Breast epithelium (tissue), 4 donors: ENCODE results near the gene MUC12. TPM values are rescaled to one million over a fixed set of nuclear protein-coding genes. Genes with fewer than 3 reads are reported as not detected.
A peak's percentile ranks its signal among the peaks of the same experiment; 100 is the strongest.

Experiments
- DNase-seq, 2 donors: peaks; one replicate each; pipeline ENCODE4 v3.0.0-alpha.2; 2019; ENCODE audit warnings: low spot score in 2 of 2
- H3K27ac ChIP-seq, 2 donors: fragments of 200-600 bp; sonication (generic) in 1 of 2; one replicate each; pipeline ENCODE4 v1.5.1; 2016 to 2019; ENCODE audit warnings: mild to moderate bottlenecking in 1 of 2
- H3K27me3 ChIP-seq, 2 donors: fragments of 200-600 bp; sonication (generic) in 1 of 2; one replicate each; pipeline versions ENCODE4 v1.5.1 to v1.6.0; 2017 to 2019; ENCODE audit warnings: control low read depth in 1 of 2, mild to moderate bottlenecking in 1 of 2
- H3K36me3 ChIP-seq: fragments of 200-600 bp; one replicate; pipeline ENCODE4 v1.5.1; 2019
- H3K4me1 ChIP-seq, 2 donors: fragments of 200-600 bp; sonication (generic); one replicate each; pipeline ENCODE4 v1.5.1; 2016 to 2019; ENCODE audit warnings: control low read depth in 1 of 2
- H3K4me3 ChIP-seq, 3 donors: fragments of 200-600 bp; sonication (generic); 1 replicate in 2 of 3; 2 replicates in 1 of 3; pipeline ENCODE4 v1.5.1; 2016 to 2019; ENCODE audit warnings: mild to moderate bottlenecking in 3 of 3, moderate library complexity in 2 of 3
- H3K9me3 ChIP-seq, 2 donors: fragments of 200-600 bp; sonication (generic) in 1 of 2; one replicate each; pipeline ENCODE4 v1.5.1; 2016 to 2019; ENCODE audit warnings: control low read depth in 1 of 2
- CTCF ChIP-seq, 3 donors: fragments of 450-650 bp; IDR thresholded peaks; one replicate each; pipeline ENCODE4 v1.5.1; 2016 to 2017; ENCODE audit warnings: antibody characterized with exemption in 3 of 3, mild to moderate bottlenecking in 3 of 3, moderate library complexity in 3 of 3
- POLR2A ChIP-seq: fragments of 450-650 bp; IDR thresholded peaks from one replicate; pipeline ENCODE4 v1.6.1; 2016; ENCODE audit warnings: antibody characterized with exemption, mild to moderate bottlenecking, moderate library complexity
- POLR2AphosphoS5 ChIP-seq, 3 donors: sonication (generic); formaldehyde crosslinking; IDR thresholded peaks; one replicate each; pipeline ENCODE4 v1.6.1; 2017; ENCODE audit warnings: antibody characterized with exemption in 3 of 3
- intact Hi-C: fragments of 100-400 bp; cut with DNase I; formaldehyde crosslinking; loops from one replicate; pipeline ENCODE4 v1.15.1; 2023; ENCODE audit warnings: low total_unique reads
- total RNA-seq, 3 donors: library from RNA; depleted of rRNA; stranded (reverse); fragments of >200 nt; gene quantifications; one replicate each; pipeline ENCODE4 v1.1.0, GENCODE V29; 2016

The MUC12 gene
- total RNA-seq, 3 donors from 2014 or later, result 1.4 to 5.2 TPM; not detected in 1

- H3K27ac ChIP-seq, result no peak overlapping the region
- peaks cover 0 to 23% of the 10 kb centered on the region in 2 donors for H3K27me3 ChIP-seq
- no peaks in the 10 kb centered on the region for H3K4me1 ChIP-seq
- H3K9me3 ChIP-seq, result no peaks in the 10 kb centered on the region
- H3K4me3 ChIP-seq, result no peak overlapping the region
- H3K36me3 ChIP-seq, result no peaks in the 10 kb centered on the region
- DNase-seq, result no peak
- intact Hi-C loops, result no loop called here
- TF ChIP-seq POLR2A (no peak), POLR2AphosphoS5 (IDR thresholded peaks at IDR 0.05) (no peak), CTCF (IDR thresholded peaks at IDR 0.05) (no peak)
Observed at GRCh38 chr7:100947792-100948191, 21.6 kb upstream of the MUC12 start.

GRCh38 chr7:100949227-100949932, 20.0 kb upstream of the MUC12 start, which contains the start of gene MUC3A:
TSS of gene MUC3A (plus strand) at chr7:100949534. CDS start at chr7:100949625, 91 bp downstream.
- Histone ChIP-seq H3K4me1 (no peaks in the 10 kb centered on the region), H3K27me3 (peaks cover 0 to 23% of the 10 kb centered on the region in 2 donors), H3K4me3 (peak within 1 kb of the TSS in 1 of 3 donors; percentile 2), H3K36me3 (no peaks in the 10 kb centered on the region), H3K9me3 (no peaks in the 10 kb centered on the region), H3K27ac (no peak within 1 kb of the TSS)
- no peak for DNase-seq
- TF ChIP-seq CTCF (IDR thresholded peaks at IDR 0.05) (no peak), POLR2A (no peak), POLR2AphosphoS5 (IDR thresholded peaks at IDR 0.05) (no peak)
- intact Hi-C loops, result no loop called here

- H3K27ac ChIP-seq, result no peak overlapping the region
- no peak for TF ChIP-seq POLR2A
- no peak for TF ChIP-seq POLR2AphosphoS5 (IDR thresholded peaks at IDR 0.05)
- no peak for TF ChIP-seq CTCF (IDR thresholded peaks at IDR 0.05)
- H3K4me1 ChIP-seq, result no peaks in the 10 kb centered on the region
- no peak for DNase-seq
- no peaks in the 10 kb centered on the region for H3K9me3 ChIP-seq
- H3K36me3 ChIP-seq, result no peaks in the 10 kb centered on the region
- intact Hi-C loops, result no loop called here
- peaks cover 0 to 23% of the 10 kb centered on the region in 2 donors for H3K27me3 ChIP-seq
- H3K4me3 ChIP-seq, result no peak overlapping the region
Observed at GRCh38 chr7:100949933-100950443, 19.4 kb upstream of the MUC12 start.

GRCh38 chr7:100951172-100951571, 18.2 kb upstream of the MUC12 start:
- intact Hi-C loops, result no loop called here
- H3K27ac ChIP-seq, result no peak overlapping the region
- peaks cover 0 to 23% of the 10 kb centered on the region in 2 donors for H3K27me3 ChIP-seq
- no peak overlapping the region for H3K4me3 ChIP-seq
- DNase-seq, result no peak
- no peaks in the 10 kb centered on the region for H3K9me3 ChIP-seq
- TF ChIP-seq POLR2AphosphoS5 (IDR thresholded peaks at IDR 0.05) (no peak), POLR2A (no peak), CTCF (IDR thresholded peaks at IDR 0.05) (no peak)
- H3K4me1 ChIP-seq, result no peaks in the 10 kb centered on the region
- no peaks in the 10 kb centered on the region for H3K36me3 ChIP-seq

- DNase-seq, result no peak
- no peak overlapping the region for H3K4me3 ChIP-seq
- H3K4me1 ChIP-seq, result no peaks in the 10 kb centered on the region
- H3K27ac ChIP-seq, result no peak overlapping the region
- H3K36me3 ChIP-seq, result no peaks in the 10 kb centered on the region
- H3K9me3 ChIP-seq, result no peaks in the 10 kb centered on the region
- TF ChIP-seq POLR2A, result no peak
- TF ChIP-seq CTCF (IDR thresholded peaks at IDR 0.05), result no peak
- no peak for TF ChIP-seq POLR2AphosphoS5 (IDR thresholded peaks at IDR 0.05)
- intact Hi-C loops, result no loop called here
- peaks cover 0 to 23% of the 10 kb centered on the region in 2 donors for H3K27me3 ChIP-seq
Observed at GRCh38 chr7:100951888-100952560, 17.3 kb upstream of the MUC12 start.
